ENCODE data around the gene CTSD.

- TF ChIP-seq, protein P1, sequence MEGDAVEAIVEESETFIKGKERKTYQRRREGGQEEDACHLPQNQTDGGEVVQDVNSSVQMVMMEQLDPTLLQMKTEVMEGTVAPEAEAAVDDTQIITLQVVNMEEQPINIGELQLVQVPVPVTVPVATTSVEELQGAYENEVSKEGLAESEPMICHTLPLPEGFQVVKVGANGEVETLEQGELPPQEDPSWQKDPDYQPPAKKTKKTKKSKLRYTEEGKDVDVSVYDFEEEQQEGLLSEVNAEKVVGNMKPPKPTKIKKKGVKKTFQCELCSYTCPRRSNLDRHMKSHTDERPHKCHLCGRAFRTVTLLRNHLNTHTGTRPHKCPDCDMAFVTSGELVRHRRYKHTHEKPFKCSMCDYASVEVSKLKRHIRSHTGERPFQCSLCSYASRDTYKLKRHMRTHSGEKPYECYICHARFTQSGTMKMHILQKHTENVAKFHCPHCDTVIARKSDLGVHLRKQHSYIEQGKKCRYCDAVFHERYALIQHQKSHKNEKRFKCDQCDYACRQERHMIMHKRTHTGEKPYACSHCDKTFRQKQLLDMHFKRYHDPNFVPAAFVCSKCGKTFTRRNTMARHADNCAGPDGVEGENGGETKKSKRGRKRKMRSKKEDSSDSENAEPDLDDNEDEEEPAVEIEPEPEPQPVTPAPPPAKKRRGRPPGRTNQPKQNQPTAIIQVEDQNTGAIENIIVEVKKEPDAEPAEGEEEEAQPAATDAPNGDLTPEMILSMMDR (IDR thresholded peaks at IDR 0.05; ENCODE audit: insufficient read depth, low read length, poor library complexity, severe bottlenecking): no peak
- TF ChIP-seq EZH2phosphoT487 (conservative IDR thresholded peaks at IDR 0.05; ENCODE audit: low read length): no peak
Measured at GRCh38 chr11:1719781-1720180, 43.9 kb downstream of the CTSD start.
